PC-3 (cell line): ENCODE data around the gene SCNN1B.

Source experiments
- EZH2 ChIP-seq: fragments of 300-600 bp; sonication (generic); IDR thresholded peaks from one replicate; pipeline ENCODE4 v1.6.1; 2017; ENCODE audit warnings: antibody characterized with exemption, mild to moderate bottlenecking, low read length; ENCODE audit not compliant: unreplicated experiment
- EZH2phosphoT487 ChIP-seq: fragments of 300-600 bp; sonication (generic); IDR thresholded peaks from 2 replicates; pipeline ENCODE4 v1.6.1; 2018; ENCODE audit warnings: mild to moderate bottlenecking, antibody characterized with exemption, low read length, borderline replicate concordance
- TF ChIP-seq, protein P1 (sequence below): fragments of 300-600 bp; sonication (generic); conservative IDR thresholded peaks from 2 replicates; pipeline ENCODE4 v1.5.1; 2017; ENCODE audit warnings: antibody characterized with exemption, low read depth, mild to moderate bottlenecking, low read length

DNA sequence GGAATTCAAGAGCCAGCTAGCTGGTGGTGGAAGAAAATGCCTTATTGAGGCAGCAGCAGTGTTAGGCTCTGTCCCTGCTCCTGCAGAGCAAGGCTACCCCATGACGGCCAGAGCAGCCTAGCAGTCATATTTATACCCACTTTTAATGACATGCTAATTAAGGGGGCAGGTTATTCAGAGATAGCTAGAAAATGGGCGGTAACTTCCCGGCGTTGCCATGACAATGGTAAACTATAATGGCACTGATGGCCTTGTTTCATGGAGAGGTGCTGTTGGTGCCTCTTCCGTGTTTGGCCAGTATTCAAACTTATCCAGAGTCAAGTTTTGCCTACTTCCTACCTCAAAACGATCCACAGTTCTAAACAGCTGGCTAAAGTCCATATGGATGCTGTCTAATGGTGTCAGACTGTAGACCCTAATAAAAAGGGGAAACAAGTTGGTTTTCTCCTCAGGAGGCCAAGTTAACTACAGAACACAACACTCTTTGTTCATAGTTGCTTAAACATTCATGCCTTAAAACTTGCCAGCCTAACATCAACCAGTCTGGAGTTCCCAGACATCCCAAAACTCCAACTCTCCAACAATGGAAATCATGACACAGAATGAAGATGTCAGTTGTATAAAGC, 3.7 kb upstream of the SCNN1B start:
- TF ChIP-seq, protein P1, sequence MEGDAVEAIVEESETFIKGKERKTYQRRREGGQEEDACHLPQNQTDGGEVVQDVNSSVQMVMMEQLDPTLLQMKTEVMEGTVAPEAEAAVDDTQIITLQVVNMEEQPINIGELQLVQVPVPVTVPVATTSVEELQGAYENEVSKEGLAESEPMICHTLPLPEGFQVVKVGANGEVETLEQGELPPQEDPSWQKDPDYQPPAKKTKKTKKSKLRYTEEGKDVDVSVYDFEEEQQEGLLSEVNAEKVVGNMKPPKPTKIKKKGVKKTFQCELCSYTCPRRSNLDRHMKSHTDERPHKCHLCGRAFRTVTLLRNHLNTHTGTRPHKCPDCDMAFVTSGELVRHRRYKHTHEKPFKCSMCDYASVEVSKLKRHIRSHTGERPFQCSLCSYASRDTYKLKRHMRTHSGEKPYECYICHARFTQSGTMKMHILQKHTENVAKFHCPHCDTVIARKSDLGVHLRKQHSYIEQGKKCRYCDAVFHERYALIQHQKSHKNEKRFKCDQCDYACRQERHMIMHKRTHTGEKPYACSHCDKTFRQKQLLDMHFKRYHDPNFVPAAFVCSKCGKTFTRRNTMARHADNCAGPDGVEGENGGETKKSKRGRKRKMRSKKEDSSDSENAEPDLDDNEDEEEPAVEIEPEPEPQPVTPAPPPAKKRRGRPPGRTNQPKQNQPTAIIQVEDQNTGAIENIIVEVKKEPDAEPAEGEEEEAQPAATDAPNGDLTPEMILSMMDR: no peak
- TF ChIP-seq EZH2 (no peak), EZH2phosphoT487 (no peak)
